ENCODE measurements around the gene RNLS.

- no peak for TF ChIP-seq RAD21 (IDR thresholded peaks at IDR 0.05; ENCODE audit: low read length)
- TF ChIP-seq CTCF (conservative IDR thresholded peaks at IDR 0.05; ENCODE audit: low read depth, low read length), result no peak
These were observed 40.6 kb downstream of the RNLS start for GRCh38 chr10:88542522-88542921.

All from IMR-90 (cell line).